LoVo (cell line): ENCODE measurements around the gene HGFAC.
"Not testable (repeated sequence)": the region's sequence is repeated elsewhere in the genome, so short reads cannot be mapped to it uniquely, and the experiment has no call there.

Experiments used
- DNase-seq: peaks from one replicate; pipeline ENCODE4 v3.0.0-alpha.2; 2016; ENCODE audit warnings: low spot score

The HGFAC gene

DNA sequence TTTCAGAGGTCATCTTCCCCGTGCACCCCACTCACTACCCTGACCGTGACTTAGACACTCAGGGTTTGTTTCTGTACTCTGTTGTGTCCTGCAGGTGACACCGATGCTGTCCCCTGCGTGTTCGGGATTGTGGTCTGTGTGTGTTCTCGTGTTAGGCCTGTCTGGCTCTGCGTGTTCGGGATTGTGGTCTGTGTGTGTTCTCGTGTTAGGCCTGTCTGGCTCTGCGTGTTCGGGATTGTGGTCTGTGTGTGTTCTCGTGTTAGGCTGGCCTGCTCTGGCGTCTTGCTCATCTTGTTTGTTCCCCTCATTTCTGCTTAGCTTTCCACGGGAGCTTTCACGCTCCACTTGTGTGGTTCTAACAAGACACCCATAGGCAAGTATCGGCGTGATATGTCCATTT, 30.6 kb upstream of the HGFAC start:
- not testable (repeated sequence) for DNase-seq

DNA sequence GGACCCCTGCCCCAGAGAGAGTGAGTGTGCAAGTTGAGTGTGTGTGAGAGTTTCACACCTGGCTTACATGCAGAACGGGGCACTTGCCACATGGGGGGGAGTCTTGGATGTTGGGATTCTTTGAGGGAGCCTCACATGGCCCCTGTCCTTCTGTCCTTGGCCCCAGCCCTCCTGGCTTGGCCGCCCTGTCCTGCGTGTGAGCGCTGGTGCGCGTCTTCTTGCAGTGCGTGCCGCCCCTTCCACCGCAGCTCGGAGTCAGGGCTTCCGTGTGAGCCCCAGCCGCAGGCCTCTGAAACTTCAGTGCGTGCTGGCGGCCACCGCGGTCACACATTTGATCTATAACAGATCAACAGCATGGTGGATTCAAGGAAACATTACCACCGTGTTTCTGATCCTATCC, 30.1 kb upstream of the HGFAC start:
- no peak for DNase-seq

DNA sequence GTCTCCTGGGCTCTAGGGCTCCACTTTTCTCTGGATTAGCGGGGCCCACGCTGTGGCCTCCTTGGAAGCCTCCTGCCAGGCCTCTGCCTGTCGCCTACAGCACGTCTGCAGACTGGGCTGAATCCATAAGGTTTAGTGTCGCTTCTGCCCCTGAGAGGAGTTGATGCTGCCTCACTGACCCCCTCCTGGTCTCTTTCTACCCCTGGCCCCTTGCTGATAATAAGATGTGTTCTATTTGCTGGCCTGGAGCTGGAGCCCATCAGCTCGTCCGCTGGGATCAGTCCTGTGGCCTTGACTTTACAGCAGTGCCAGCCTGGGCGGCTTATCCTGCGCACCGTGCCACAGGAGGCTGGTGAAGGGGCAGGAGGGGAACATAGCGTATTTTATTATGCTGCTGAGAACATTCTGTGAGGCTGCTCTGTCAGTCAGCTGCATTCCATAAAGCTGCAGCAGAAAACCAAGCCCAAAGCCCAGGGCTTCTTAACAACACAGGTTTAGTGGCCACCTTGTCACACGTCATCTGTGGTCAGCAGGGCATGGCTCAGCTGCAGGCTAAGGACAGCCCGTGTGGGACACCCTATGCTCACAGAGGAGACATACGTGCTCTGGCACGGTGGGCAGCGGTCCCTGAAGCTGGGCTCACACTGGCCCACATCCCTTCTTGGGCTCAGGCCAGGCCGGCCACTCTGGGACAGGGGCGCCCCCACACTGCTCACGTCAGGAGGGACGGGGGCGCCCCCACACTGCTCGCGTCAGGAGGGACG, 29.3 kb upstream of the HGFAC start:
- DNase-seq: no peak

DNA sequence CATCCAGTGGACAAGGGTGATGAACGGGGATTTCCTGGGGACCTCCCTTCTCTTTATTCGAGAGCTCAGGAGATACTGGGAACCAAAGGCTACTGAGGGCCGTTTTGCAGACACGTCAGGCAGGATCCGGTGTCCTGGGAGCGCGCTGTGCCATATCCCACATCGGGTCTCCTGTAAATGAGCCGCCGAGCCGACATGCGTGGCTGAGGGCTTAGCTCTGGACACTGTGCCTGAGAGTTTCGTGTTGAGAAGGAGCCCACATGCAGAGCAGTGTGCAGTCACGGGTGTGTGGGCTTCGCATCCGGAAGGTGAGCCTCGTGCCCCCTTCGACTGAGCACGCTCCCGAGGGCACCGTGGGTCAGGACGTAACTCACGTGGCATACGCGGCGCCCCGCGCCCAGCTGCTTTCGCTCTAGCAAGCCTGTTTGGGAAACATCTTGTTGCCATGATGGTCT, 28.5 kb upstream of the HGFAC start:
- no peak for DNase-seq

DNA sequence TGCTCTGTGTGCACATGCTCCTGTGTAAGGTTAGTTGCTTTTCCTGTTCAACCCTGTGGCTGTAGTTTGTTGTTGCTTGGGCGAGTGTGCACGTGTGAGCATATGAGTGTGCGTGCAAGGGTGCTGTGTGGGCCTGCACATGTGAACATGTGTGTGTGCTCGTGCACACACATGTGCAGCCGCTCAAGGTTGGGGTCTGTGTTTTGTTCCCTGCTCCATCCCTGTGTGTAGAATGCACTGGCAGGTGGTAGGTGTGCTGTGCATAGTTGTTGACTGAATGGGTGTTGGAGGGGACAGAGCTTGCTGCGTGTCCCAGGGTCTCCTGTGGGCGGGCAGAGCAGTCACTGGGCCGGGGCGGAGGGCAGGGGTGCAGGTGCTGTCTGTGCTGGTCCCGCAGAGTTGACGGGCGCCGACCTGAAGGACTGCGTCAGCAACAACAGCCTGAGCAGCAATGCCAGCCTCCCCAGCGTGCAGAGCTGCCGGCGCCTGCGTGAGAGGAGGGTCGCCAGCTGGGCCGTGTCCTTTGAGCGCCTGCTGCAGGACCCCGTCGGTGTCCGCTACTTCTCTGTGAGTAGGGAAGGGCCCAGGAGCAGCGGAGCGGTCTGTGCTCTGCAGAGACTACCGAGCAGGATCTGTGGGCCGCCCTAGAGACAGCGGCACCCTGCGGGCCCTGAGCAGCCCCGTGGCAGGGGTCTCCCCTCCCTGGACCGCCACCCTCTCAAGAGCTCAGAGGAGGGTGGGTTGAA, 27.9 kb upstream of the HGFAC start:
- no peak for DNase-seq

DNA sequence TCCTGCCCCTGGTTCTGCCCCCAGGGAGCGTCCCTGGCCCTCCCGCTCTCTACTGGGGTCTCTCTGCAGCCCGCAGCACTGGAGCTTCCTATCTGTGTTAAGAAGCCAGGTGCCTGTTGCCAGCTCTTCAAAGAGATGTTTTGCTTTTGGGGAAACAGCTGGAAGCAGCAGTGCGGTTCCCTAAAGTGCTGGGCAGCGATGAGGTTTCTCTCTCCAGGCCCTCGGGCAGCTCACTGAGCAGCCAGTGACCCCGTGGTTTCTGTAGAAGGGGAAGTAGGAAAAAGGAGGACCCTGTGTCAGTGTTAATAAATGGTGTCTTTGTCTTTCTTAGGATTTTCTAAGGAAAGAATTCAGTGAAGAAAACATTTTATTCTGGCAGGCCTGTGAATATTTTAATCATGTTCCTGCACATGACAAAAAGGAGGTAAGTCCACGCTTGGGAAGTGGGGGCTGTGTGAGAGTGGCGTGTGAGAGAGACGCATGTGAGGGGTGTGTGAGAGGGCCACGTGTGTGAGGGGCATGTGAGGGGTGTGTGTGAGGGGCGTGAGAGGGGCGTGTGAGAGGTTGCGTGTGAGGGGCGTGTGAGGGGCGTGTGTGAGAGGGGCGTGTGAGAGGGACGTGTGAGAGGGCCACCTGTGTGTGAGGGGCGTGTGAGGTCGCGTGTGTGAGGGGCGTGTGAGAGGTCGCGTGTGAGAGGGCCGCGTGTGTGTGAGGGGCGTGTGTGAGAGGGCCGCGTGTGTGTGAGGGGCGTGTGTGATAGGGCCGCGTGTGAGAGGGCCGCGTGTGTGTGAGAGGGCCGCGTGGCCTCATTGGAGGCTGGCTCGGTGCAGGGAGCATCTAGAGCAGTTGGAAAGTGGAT, 27.1 kb upstream of the HGFAC start:
- no peak for DNase-seq

DNA sequence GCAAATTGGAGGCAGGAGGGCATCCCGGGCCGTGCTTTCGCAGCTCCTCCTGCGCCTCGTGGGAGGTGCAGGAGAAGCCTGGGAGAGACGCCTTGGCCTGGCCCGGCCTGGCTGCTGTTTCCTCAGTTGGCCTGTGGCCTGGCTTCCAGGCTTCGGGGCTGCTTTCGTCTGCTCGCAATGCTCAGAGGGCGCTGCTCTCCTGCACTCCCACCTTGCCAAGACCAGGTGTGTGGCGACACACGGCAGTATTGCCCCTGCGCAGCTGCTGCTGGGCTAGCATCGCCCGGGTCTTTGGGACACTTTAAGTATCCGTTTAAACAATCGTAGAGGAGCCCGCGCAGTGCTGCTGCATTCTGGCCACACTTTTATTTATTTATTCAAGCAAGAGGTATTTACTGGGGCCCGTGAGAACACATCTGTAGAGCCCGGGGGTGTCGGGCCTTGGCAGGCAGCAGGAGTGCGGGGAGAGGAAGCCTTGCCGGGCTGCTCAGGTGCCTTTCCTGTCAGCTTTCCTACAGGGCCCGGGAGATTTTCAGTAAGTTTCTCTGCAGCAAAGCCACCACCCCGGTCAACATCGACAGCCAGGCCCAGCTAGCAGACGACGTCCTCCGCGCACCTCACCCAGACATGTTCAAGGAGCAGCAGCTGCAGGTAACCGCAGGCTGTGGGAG, 26.2 kb upstream of the HGFAC start:
- no peak for DNase-seq

DNA sequence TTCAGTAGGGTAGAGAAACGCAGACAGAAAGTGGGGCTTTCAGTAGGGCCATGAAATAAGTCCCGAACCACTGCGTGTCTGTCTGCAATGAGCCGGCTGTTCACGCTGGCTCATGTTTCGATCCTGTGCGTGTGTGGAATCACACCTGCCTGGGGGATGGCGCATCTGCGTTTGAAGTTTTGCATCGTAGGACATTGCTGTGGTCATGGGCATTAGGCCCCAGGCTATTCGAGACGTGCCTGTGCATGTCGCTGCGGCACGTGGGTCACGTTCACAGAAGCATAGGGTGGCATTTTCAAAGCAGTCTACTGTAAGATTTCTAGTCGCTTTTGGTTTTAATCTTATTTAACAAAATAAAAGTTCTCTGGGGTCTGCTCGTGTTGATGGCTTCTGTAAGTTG, 25.5 kb upstream of the HGFAC start:
- DNase-seq: no peak

DNA sequence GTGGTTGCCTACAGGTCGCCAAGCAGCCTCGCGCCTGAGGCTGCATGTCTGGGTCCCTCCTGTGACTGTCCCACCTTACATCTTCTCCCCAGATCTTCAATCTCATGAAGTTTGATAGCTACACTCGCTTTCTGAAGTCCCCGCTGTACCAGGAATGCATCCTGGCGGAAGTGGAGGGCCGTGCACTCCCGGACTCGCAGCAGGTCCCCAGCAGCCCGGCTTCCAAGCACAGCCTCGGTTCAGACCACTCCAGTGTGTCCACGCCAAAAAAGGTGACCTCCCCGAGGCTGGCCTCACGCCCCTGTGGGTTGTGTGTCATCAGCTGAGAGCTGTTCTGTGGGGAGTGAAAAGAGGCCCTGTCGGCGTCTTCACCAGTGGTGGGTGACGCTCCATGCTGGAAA, 24.9 kb upstream of the HGFAC start:
- no peak for DNase-seq

DNA sequence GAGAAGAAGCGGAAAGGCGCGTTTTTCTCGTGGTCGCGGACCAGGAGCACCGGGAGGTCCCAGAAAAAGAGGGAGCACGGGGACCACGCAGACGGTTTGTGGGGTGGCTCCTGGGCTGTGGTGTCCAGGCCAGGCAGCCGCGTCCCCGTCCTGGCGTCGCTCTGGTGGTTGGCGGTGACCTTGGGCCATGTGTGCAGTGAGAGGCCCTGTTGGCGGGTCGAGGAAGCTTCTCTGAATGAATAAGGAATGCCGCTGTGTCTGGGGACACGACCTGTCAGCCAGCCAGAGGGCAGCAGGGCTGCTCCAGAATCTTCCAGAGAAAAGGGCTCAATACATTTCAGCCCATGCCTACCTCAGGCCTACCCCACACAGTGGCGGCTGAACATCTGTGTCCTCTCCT, 24.3 kb upstream of the HGFAC start:
- DNase-seq: no peak

DNA sequence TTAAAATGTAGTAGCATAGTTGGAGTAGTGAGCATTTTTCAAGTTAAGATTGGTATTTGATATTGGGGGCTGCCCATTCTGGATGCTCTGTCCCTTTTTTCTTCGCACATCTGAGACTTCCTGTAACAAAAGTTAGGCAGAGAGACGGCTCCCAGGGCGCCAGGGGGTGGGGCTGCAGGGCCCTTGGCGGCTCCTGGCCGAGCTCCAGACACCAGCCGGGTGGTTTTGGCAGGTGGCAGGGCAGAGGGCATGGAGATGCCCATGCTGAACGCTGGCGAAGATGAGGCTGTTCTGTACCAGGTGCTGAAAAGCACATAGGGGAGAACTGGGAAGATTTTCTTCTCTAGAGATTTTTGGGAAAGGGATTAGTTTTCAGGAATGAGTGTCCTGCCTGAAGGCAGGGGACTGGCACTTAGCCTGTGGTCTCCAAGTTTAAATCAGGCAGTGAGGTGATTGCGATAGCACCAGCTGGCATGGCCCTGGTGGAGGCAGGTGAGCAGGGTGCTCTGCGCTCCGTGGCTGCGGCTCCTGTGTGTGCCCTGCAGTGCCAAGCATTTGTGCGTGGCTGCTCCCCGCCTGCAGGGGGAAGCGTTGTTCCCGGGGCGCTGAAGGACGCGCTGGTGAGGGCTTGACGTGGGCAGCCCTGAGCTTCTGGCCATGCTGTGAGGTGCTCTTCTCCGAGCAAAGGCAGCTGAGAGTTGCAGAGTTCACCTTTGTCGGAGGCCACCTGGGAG, 23.6 kb upstream of the HGFAC start:
- DNase-seq: no peak

DNA sequence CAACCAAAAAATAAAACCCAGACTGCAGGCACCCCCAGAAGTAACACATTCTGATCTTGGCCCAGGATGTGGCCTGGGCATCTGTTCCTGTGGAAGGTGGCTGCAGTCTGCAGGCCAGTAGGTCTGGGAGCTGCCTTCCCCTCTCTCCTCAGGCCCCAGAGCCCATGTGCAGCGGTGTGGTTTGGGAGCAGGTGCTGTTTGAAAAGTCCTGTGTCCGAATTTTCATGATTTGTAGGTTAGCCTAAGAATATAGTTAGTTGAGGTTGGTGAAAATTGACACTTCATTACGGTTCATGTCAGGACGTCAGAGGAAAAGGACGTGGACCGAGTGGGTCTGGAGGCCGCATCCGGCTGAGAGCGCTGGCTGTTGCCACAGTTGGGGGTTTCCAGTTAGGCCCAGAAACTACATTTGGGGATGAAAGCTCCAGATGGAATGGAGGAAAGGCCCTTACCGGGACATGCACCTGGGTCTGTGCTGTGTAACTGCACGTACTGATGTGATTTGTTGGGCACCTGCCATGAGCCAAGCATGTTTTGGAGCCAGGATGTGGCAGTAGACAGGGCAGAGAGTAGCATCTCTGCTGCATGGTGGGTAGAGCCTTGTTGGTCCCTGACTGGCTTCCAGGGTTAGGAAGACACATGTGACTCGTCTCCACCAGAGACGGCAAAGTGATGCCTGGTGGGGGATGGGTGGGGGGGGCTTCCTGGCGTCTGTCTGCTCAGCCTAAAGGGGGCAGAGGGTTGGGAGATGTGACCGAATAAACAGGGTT, 21.7 kb upstream of the HGFAC start:
- no peak for DNase-seq

DNA sequence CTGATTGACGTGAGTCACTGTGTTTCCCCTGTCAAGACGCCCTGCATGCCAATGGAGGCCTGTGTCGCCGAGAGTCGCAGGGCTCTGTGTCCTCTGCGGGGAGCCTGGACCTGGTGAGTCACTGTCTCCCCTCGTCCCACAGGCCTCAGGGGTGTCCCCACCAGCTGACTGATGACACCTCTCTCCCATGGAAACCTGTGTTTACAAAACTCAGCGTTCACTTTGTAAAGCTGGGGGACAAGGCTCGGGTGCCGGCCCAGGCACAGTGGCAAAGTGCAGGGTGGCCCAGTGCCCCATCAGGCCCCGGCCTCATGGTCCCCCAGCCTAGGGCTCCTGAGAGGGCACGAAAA, 21.2 kb upstream of the HGFAC start:
- no peak for DNase-seq

DNA sequence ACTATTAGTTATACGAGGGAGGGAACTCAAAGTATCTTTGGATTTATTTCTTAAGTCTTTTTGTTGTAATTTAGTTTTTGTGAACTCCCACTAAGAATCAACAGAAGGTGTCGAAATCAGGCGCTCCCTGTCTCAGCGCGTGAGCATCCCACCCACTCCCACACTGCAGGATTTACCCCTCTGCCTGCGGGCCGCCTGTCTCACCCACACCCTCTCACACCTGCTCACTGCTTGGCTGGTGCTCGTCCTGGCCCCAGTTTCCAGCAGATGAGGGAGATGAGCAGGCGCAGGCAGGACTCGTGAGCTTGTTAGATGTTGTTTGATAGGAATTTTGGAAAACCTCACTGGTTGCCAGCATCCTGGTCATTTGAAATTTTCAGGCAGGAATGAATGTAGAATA, 20.8 kb upstream of the HGFAC start:
- no peak for DNase-seq

DNA sequence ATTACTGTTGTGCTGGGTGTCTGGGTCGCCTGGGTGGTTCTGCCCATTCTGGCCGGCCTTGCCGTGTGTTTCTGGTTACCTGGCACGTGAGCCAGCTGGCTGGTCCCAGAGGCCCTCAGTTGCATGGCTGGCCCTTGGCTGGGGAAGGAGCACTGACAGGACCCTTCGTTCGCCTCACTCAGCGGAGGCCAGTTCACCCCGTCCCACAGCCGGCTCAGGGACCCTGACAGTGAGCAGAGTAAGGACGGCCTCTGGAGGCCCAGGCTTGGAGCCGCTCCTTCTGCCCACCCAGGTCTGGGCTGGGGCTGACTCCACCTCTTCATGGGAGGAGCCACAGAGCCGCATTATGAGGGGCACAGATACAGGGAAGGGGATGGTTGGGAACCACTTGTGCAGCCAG, 20.3 kb upstream of the HGFAC start:
- DNase-seq: no peak

DNA sequence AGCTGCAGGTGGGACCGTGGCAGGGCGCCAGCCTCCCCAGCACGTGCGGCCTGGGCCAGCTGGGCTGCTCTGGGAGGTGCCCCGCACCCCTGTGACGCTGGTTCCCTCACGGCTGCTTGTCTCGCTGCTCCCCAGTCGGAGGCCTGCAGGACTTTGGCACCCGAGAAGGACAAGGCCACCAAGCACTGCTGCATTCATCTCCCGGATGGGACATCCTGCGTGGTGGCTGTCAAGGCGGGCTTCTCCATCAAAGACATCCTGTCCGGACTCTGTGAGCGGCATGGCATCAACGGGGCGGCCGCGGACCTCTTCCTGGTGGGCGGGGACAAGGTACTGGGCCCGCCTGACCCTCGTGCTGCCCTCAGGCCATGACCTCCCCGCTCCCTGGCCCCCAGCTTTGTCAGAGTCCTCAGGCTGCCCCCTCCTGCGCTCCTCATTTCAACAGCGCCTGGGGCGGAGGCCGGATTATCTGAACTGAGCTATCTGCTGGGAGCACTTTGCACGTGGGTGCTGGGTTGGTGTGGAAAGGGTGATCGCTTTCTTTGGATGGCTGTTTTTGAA, 19.4 kb upstream of the HGFAC start:
- DNase-seq: no peak

DNA sequence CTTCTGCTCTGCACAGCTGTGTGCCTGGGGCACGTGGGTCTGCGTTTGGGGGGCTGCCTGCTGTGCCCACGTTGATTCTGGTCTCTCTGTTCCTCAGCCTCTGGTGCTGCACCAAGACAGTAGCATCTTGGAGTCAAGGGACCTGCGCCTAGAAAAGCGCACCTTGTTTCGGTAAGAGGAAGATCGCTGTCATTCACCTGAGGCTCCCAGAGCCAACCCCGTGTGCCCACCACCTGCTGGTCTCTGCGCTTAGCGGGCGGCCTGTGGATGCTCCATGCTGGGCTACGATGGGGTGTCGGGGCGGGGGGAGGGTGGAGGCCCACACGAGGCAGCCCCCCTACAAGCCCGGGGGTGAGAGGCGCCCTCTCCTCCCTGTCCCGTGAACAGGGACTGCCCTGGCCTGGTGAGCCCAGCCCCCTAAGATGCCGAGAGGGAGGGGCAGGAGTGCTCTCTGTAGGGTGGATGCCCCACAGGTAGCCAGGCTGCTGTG, 18.9 kb upstream of the HGFAC start:
- DNase-seq: no peak

DNA sequence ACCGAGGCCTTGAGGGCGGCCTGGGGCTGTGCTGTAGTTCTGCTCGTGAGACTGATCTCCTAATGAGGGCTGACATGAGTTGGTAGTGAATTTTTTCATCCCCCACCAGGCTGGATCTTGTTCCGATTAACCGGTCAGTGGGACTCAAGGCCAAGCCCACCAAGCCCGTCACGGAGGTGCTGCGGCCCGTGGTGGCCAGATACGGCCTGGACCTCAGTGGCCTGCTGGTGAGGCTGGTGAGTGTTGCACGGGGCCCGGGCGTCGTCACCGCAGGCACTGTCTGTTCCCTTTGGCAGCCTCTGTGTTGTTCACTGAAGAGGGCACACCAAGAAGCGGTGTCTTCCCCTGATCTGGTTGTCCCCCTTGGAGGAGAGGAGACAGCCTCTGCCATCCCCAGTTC, 18.4 kb upstream of the HGFAC start:
- no peak for DNase-seq

DNA sequence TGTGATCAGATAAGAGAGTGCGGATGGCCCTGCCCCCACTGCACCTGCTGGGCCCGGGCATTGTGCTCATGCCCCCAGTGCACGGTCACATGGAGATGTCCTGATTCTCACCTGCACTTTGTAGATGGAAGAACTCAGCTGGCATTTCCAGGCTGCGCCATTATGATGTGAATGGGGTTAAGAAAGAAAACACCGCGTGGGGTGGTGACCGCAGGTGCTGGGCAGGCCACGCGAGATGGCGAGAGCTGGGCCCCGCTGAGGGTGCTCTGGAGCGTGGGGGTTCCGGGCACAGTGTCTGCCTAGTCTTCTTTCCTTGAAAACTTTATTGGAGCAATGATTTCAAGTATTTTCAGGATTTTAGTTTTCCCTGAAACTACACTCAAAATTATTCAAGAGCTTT, 17.8 kb upstream of the HGFAC start:
- DNase-seq: no peak

DNA sequence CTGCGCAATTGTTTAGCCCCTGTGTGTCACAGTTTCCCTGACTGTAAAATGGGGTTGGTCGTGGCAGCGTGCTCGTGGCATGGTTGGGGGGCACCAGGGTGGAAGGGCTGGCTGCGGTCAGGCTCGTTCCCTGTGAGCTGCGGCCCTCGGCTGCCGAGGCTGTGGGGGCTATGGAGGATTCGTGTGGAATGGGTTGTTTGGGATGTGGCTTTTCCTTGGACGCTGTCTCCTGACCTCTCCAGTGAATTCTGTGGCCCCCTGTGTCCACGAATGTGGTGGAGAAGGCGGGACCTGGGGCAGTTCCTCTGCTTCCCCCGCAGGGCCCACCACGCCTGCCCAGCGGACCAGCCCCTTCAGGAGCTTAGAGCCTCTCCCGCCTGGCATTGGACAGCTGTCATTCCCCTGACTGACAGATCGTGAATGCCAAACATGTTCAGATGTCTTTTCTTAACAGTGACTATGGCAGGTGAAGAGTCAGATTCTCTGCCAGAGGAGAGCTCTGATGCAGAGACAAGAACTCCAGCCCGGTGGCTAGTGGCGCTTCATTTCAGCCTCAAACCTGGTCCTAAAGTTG, 17.2 kb upstream of the HGFAC start:
- no peak for DNase-seq
